Measurements from ENCODE around the gene LCN9.
"Not testable (repeated sequence)": the region's sequence is repeated elsewhere in the genome, so short reads cannot be mapped to it uniquely, and the experiment has no call there.

Gene LCN9

GRCh38 chr9:135664801-135665794 lies 2.0 kb downstream of the LCN9 start:
- Histone ChIP-seq H3K79me2 (ENCODE audit: control insufficient read depth, insufficient read depth, low read length, unreplicated experiment) (no peaks in the 10 kb centered on the region), H2AFZ (ENCODE audit: low read length, unreplicated experiment) (no peak overlapping the region), H3K4me3 (ENCODE audit: low read depth, low read length) (no peak overlapping the region), H3K36me3 (ENCODE audit: insufficient read depth, low read length) (no peaks in the 10 kb centered on the region), H3K27ac (ENCODE audit: low read depth, low read length) (no peak overlapping the region), H3K27me3 (ENCODE audit: insufficient read depth, low read length) (peaks cover 7% of the 10 kb centered on the region), H3K4me1 (ENCODE audit: control insufficient read depth, insufficient read depth, low read length, unreplicated experiment) (peaks cover 2% of the 10 kb centered on the region)

- no peak overlapping the region for H3K4me3 ChIP-seq (ENCODE audit: low read depth, low read length)
- H3K27me3 ChIP-seq (ENCODE audit: insufficient read depth, low read length), result peaks cover 7% of the 10 kb centered on the region
- no peaks in the 10 kb centered on the region for H3K79me2 ChIP-seq (ENCODE audit: control insufficient read depth, insufficient read depth, low read length, unreplicated experiment)
- peaks cover 2% of the 10 kb centered on the region for H3K4me1 ChIP-seq (ENCODE audit: control insufficient read depth, insufficient read depth, low read length, unreplicated experiment)
- H3K27ac ChIP-seq (ENCODE audit: low read depth, low read length), result no peak overlapping the region
- no peak overlapping the region for H2AFZ ChIP-seq (ENCODE audit: low read length, unreplicated experiment)
- no peaks in the 10 kb centered on the region for H3K36me3 ChIP-seq (ENCODE audit: insufficient read depth, low read length)
Measured at GRCh38 chr9:135665795-135666189, 2.7 kb downstream of the LCN9 start.

GRCh38 chr9:135666534-135667462 lies 3.7 kb downstream of the LCN9 start:
- Histone ChIP-seq H2AFZ (ENCODE audit: low read length, unreplicated experiment) (no peak overlapping the region), H3K27ac (ENCODE audit: low read depth, low read length) (no peak overlapping the region), H3K36me3 (ENCODE audit: insufficient read depth, low read length) (no peaks in the 10 kb centered on the region), H3K79me2 (ENCODE audit: control insufficient read depth, insufficient read depth, low read length, unreplicated experiment) (no peaks in the 10 kb centered on the region), H3K27me3 (ENCODE audit: insufficient read depth, low read length) (peaks cover 13% of the 10 kb centered on the region), H3K4me1 (ENCODE audit: control insufficient read depth, insufficient read depth, low read length, unreplicated experiment) (peaks cover 2% of the 10 kb centered on the region), H3K4me3 (ENCODE audit: low read depth, low read length) (no peak overlapping the region)

- no peaks in the 10 kb centered on the region for H3K36me3 ChIP-seq (ENCODE audit: insufficient read depth, low read length)
- no peaks in the 10 kb centered on the region for H3K79me2 ChIP-seq (ENCODE audit: control insufficient read depth, insufficient read depth, low read length, unreplicated experiment)
- H3K4me3 ChIP-seq (ENCODE audit: low read depth, low read length), result no peak overlapping the region
- no peak overlapping the region for H2AFZ ChIP-seq (ENCODE audit: low read length, unreplicated experiment)
- no peak overlapping the region for H3K27ac ChIP-seq (ENCODE audit: low read depth, low read length)
- H3K4me1 ChIP-seq (ENCODE audit: control insufficient read depth, insufficient read depth, low read length, unreplicated experiment), result peaks cover 2% of the 10 kb centered on the region
- H3K27me3 ChIP-seq (ENCODE audit: insufficient read depth, low read length), result peaks cover 19% of the 10 kb centered on the region
Measured at GRCh38 chr9:135667463-135668001, 4.4 kb downstream of the LCN9 start.

- H3K36me3 ChIP-seq (ENCODE audit: insufficient read depth, low read length); H3K4me1 ChIP-seq (ENCODE audit: control insufficient read depth, insufficient read depth, low read length, unreplicated experiment); H3K79me2 ChIP-seq (ENCODE audit: control insufficient read depth, insufficient read depth, low read length, unreplicated experiment); H3K27ac ChIP-seq (ENCODE audit: low read depth, low read length); H2AFZ ChIP-seq (ENCODE audit: low read length, unreplicated experiment); H3K4me3 ChIP-seq (ENCODE audit: low read depth, low read length): not testable (repeated sequence)
- H3K27me3 ChIP-seq (ENCODE audit: insufficient read depth, low read length), result peaks cover 26% of the 10 kb centered on the region
Measured at GRCh38 chr9:135669018-135669417, 5.9 kb downstream of the LCN9 start.

GRCh38 chr9:135669616-135670285 lies 6.6 kb downstream of the LCN9 start:
- H3K36me3 ChIP-seq (ENCODE audit: insufficient read depth, low read length), result no peaks in the 10 kb centered on the region
- no peaks in the 10 kb centered on the region for H3K4me1 ChIP-seq (ENCODE audit: control insufficient read depth, insufficient read depth, low read length, unreplicated experiment)
- H3K27ac ChIP-seq (ENCODE audit: low read depth, low read length), result no peak overlapping the region
- H3K27me3 ChIP-seq (ENCODE audit: insufficient read depth, low read length), result peaks cover 29% of the 10 kb centered on the region
- no peak overlapping the region for H3K4me3 ChIP-seq (ENCODE audit: low read depth, low read length)
- no peaks in the 10 kb centered on the region for H3K79me2 ChIP-seq (ENCODE audit: control insufficient read depth, insufficient read depth, low read length, unreplicated experiment)
- no peak overlapping the region for H2AFZ ChIP-seq (ENCODE audit: low read length, unreplicated experiment)

GRCh38 chr9:135670721-135671590 lies 7.8 kb downstream of the LCN9 start:
- no peak overlapping the region for H3K27ac ChIP-seq (ENCODE audit: low read depth, low read length)
- no peak overlapping the region for H2AFZ ChIP-seq (ENCODE audit: low read length, unreplicated experiment)

GRCh38 chr9:135671591-135672041 lies 8.5 kb downstream of the LCN9 start:
- Histone ChIP-seq H3K4me1 (ENCODE audit: control insufficient read depth, insufficient read depth, low read length, unreplicated experiment) (no peaks in the 10 kb centered on the region), H3K36me3 (ENCODE audit: insufficient read depth, low read length) (no peaks in the 10 kb centered on the region), H3K27ac (ENCODE audit: low read depth, low read length) (no peak overlapping the region), H3K4me3 (ENCODE audit: low read depth, low read length) (no peak overlapping the region), H2AFZ (ENCODE audit: low read length, unreplicated experiment) (no peak overlapping the region), H3K79me2 (ENCODE audit: control insufficient read depth, insufficient read depth, low read length, unreplicated experiment) (no peaks in the 10 kb centered on the region), H3K27me3 (ENCODE audit: insufficient read depth, low read length) (peaks cover 27% of the 10 kb centered on the region)

More at GRCh38 chr9:135670721-135671590, 7.8 kb downstream of the LCN9 start:
- H3K79me2 ChIP-seq (ENCODE audit: control insufficient read depth, insufficient read depth, low read length, unreplicated experiment), result no peaks in the 10 kb centered on the region
- peaks cover 34% of the 10 kb centered on the region for H3K27me3 ChIP-seq (ENCODE audit: insufficient read depth, low read length)
- H3K36me3 ChIP-seq (ENCODE audit: insufficient read depth, low read length), result no peaks in the 10 kb centered on the region
- no peak overlapping the region for H3K4me3 ChIP-seq (ENCODE audit: low read depth, low read length)
- H3K4me1 ChIP-seq (ENCODE audit: control insufficient read depth, insufficient read depth, low read length, unreplicated experiment), result no peaks in the 10 kb centered on the region

- H3K4me1 ChIP-seq (ENCODE audit: control insufficient read depth, insufficient read depth, low read length, unreplicated experiment); H3K36me3 ChIP-seq (ENCODE audit: insufficient read depth, low read length); H3K4me3 ChIP-seq (ENCODE audit: low read depth, low read length); H2AFZ ChIP-seq (ENCODE audit: low read length, unreplicated experiment); H3K27ac ChIP-seq (ENCODE audit: low read depth, low read length); H3K79me2 ChIP-seq (ENCODE audit: control insufficient read depth, insufficient read depth, low read length, unreplicated experiment): not testable (repeated sequence)
- H3K27me3 ChIP-seq (ENCODE audit: insufficient read depth, low read length), result peaks cover 27% of the 10 kb centered on the region
Measured at GRCh38 chr9:135672786-135673185, 9.7 kb downstream of the LCN9 start.

All from ACC112 (cell line).